ENCODE measurements around the gene MDK. TPM values are rescaled to one million over a fixed set of nuclear protein-coding genes. Genes with fewer than 3 reads are reported as not detected.

The MDK gene
- total RNA-seq, 1 donor, result 27.5 TPM

DNA sequence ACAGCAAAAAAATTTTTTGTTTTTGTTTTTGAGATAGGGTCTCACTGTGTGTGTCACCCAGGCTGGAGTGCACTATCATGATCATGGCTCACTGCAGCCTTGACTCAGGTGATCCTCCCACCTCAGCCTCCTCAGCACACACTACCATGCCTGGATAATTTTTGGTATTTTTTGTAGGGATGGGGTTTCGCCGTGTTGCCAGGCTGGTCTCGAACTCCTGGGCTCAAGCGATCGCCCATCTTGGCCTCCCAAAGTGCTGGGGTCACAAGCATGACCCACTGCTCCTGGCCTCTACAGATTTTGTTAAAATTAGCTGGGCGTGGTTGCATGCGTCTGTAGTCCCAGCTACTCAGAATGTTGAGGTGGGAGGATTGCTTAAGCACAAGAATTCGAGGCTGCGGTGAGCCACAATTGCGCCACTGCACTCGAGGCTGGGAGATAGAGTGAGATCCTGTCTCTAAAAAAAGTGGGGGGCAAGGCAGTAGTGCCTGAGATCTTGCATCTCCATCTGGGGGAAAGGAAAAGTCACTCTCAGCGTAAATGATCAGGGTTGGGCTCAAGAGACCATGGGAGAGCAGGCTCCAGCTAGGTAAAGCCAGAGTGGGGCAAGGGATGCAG lies 44.8 kb upstream of the MDK start:
- Histone ChIP-seq H3K79me2 (ENCODE audit: insufficient read depth, low read length) (no peaks in the 10 kb centered on the region), H3K27me3 (ENCODE audit: insufficient read depth, low read length) (peaks cover 39% of the 10 kb centered on the region), H3K4me1 (ENCODE audit: insufficient read depth, low read length) (peaks cover 2% of the 10 kb centered on the region), H3K36me3 (ENCODE audit: insufficient read depth, low read length) (no peaks in the 10 kb centered on the region), H3K4me3 (ENCODE audit: insufficient read depth, low read length) (no peak overlapping the region), H4K20me1 (ENCODE audit: insufficient read depth, low read length) (no peaks in the 10 kb centered on the region), H3K9me3 (ENCODE audit: low read depth, low read length) (no peaks in the 10 kb centered on the region), H2AFZ (ENCODE audit: low read length) (no peak overlapping the region), H3K4me2 (ENCODE audit: insufficient read depth, low read length) (no peak overlapping the region), H3K27ac (ENCODE audit: low read depth, low read length) (no peak overlapping the region)
- no peak for TF ChIP-seq CTCF (IDR thresholded peaks at IDR 0.05; ENCODE audit: extremely low read depth, low read depth, low read length)
- peak; percentile 57 for DNase-seq (ENCODE audit: insufficient read length, low spot score, missing footprints)

GRCh38 chr11:46337626-46338345 lies 43.7 kb upstream of the MDK start:
- no peak overlapping the region for H2AFZ ChIP-seq (ENCODE audit: low read length)
- no peak overlapping the region for H3K4me2 ChIP-seq (ENCODE audit: insufficient read depth, low read length)
- H3K36me3 ChIP-seq (ENCODE audit: insufficient read depth, low read length), result no peaks in the 10 kb centered on the region
- H3K4me3 ChIP-seq (ENCODE audit: insufficient read depth, low read length), result no peak overlapping the region
- H4K20me1 ChIP-seq (ENCODE audit: insufficient read depth, low read length), result no peaks in the 10 kb centered on the region
- DNase-seq (ENCODE audit: insufficient read length, low spot score, missing footprints), result peak; percentile 56
- no peaks in the 10 kb centered on the region for H3K79me2 ChIP-seq (ENCODE audit: insufficient read depth, low read length)
- H3K9me3 ChIP-seq (ENCODE audit: low read depth, low read length), result no peaks in the 10 kb centered on the region
- peaks cover 2% of the 10 kb centered on the region for H3K4me1 ChIP-seq (ENCODE audit: insufficient read depth, low read length)
- H3K27ac ChIP-seq (ENCODE audit: low read depth, low read length), result no peak overlapping the region
- H3K27me3 ChIP-seq (ENCODE audit: insufficient read depth, low read length), result peaks cover 34% of the 10 kb centered on the region
- no peak for TF ChIP-seq CTCF (IDR thresholded peaks at IDR 0.05; ENCODE audit: extremely low read depth, low read depth, low read length)

DNA sequence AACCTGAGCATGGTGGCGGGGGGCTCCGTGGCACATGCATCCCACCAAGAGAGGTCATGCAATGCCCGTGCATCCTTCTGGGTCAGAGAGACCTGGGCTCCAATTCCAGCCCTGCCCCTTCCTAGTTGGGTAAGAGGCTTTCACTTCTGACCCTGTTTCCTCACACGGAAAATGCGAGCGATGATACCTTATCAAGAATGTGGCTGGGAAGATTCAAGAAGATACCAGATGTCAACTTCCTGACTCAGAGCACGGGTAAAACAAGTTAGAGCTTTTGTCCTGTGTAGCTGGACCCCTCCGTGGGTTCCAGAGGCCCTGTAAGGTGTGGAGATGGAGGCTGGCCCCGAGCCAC lies 42.9 kb upstream of the MDK start:
- H2AFZ ChIP-seq (ENCODE audit: low read length), result peak overlapping the region; percentile 36
- TF ChIP-seq CTCF (IDR thresholded peaks at IDR 0.05; ENCODE audit: extremely low read depth, low read depth, low read length), result no peak
- no peak overlapping the region for H3K4me3 ChIP-seq (ENCODE audit: insufficient read depth, low read length)
- H3K27me3 ChIP-seq (ENCODE audit: insufficient read depth, low read length), result peaks cover 33% of the 10 kb centered on the region
- no peaks in the 10 kb centered on the region for H3K79me2 ChIP-seq (ENCODE audit: insufficient read depth, low read length)
- H3K9me3 ChIP-seq (ENCODE audit: low read depth, low read length), result no peaks in the 10 kb centered on the region
- H3K4me1 ChIP-seq (ENCODE audit: insufficient read depth, low read length), result peaks cover 2% of the 10 kb centered on the region
- H3K36me3 ChIP-seq (ENCODE audit: insufficient read depth, low read length), result no peaks in the 10 kb centered on the region
- H4K20me1 ChIP-seq (ENCODE audit: insufficient read depth, low read length), result no peaks in the 10 kb centered on the region
- H3K4me2 ChIP-seq (ENCODE audit: insufficient read depth, low read length), result peak overlapping the region; percentile 14
- DNase-seq (ENCODE audit: insufficient read length, low spot score, missing footprints), result peak; percentile 61
- H3K27ac ChIP-seq (ENCODE audit: low read depth, low read length), result no peak overlapping the region

GRCh38 chr11:46338988-46339666 lies 42.3 kb upstream of the MDK start:
- Histone ChIP-seq H3K4me1 (ENCODE audit: insufficient read depth, low read length) (peaks cover 2% of the 10 kb centered on the region), H3K27ac (ENCODE audit: low read depth, low read length) (no peak overlapping the region), H3K9me3 (ENCODE audit: low read depth, low read length) (no peaks in the 10 kb centered on the region), H3K4me2 (ENCODE audit: insufficient read depth, low read length) (peak overlapping the region; percentile 14), H3K4me3 (ENCODE audit: insufficient read depth, low read length) (no peak overlapping the region), H3K36me3 (ENCODE audit: insufficient read depth, low read length) (no peaks in the 10 kb centered on the region), H2AFZ (ENCODE audit: low read length) (peak overlapping the region; percentile 36), H3K79me2 (ENCODE audit: insufficient read depth, low read length) (no peaks in the 10 kb centered on the region), H3K27me3 (ENCODE audit: insufficient read depth, low read length) (peaks cover 28% of the 10 kb centered on the region), H4K20me1 (ENCODE audit: insufficient read depth, low read length) (no peaks in the 10 kb centered on the region)
- DNase-seq (ENCODE audit: insufficient read length, low spot score, missing footprints), result peak; percentile 91
- TF ChIP-seq CTCF (IDR thresholded peaks at IDR 0.05; ENCODE audit: extremely low read depth, low read depth, low read length), result no peak
